SIG-M5 treated with dmso at 0.1 percent for 504 hours (cell line): Measurements from ENCODE around the gene PARD3B.

Source experiments
- DNase-seq: peaks from one replicate; lab custom pipeline; 2025; ENCODE audit not compliant: unreplicated experiment; lab: John Stamatoyannopoulos, UW

PARD3B gene, protein sequence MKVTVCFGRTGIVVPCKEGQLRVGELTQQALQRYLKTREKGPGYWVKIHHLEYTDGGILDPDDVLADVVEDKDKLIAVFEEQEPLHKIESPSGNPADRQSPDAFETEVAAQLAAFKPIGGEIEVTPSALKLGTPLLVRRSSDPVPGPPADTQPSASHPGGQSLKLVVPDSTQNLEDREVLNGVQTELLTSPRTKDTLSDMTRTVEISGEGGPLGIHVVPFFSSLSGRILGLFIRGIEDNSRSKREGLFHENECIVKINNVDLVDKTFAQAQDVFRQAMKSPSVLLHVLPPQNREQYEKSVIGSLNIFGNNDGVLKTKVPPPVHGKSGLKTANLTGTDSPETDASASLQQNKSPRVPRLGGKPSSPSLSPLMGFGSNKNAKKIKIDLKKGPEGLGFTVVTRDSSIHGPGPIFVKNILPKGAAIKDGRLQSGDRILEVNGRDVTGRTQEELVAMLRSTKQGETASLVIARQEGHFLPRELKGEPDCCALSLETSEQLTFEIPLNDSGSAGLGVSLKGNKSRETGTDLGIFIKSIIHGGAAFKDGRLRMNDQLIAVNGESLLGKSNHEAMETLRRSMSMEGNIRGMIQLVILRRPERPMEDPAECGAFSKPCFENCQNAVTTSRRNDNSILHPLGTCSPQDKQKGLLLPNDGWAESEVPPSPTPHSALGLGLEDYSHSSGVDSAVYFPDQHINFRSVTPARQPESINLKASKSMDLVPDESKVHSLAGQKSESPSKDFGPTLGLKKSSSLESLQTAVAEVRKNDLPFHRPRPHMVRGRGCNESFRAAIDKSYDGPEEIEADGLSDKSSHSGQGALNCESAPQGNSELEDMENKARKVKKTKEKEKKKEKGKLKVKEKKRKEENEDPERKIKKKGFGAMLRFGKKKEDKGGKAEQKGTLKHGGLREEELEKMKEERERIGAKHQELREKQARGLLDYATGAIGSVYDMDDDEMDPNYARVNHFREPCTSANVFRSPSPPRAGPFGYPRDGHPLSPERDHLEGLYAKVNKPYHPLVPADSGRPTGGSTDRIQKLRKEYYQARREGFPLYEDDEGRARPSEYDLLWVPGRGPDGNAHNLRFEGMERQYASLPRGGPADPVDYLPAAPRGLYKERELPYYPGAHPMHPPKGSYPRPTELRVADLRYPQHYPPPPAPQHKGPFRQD (N-terminal part only)

DNA sequence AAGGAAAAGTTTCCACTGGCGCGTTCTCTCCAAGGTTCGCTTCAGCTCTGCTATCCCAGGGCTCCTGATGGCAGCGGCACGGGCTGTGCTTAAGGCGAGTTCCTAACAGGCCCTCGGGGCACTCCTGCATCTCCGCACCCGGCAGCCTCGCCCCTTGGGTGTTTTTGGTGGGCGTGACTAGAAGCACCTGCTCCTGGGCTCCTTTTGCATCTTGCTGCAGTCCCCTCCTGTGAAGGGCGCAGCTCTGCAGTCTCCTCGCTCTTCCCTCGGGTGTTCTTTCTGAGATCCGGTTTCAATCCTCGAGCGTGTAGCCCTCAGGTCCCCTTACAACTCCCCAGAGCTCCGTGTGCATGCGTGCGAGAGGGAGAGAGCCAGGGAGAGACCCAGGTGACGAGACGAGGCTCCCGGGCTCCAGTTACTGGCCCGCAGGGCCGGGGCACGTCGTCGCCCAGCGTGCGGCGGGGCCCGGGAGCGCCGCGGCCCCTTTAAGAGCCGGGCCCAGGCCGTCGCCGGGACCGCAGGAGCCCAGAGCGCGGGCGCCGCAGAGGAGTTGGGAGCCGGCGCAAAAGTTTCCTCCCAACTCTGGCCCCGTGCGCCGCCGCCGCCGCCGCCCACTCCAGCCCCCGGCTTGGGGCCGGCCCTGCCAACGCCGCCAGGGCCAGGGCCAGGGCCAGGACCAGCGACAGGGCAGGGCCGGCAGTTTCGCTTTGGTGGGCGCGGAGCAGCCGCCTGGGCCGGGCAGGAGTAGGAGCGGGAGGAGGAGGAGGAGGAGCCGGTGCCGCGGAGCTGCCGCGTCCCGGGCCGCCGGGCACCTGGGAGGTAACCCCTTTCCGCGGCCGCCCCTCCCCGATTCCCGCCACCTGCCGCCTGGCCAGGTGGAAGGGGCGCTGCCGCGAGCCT lies at the start of gene PARD3B:
Gene PARD3B (plus strand): TSS at position 515 of the 900 bp plus-strand sequence. CDS start 525 bp downstream, outside the sequence.
- no peak for DNase-seq

GRCh38 chr2:204496779-204497178 lies 48.5 kb upstream of the PARD3B start:
- no peak for DNase-seq

- DNase-seq: no peak
These were observed 47.4 kb upstream of the PARD3B start for GRCh38 chr2:204497855-204498254.

DNA sequence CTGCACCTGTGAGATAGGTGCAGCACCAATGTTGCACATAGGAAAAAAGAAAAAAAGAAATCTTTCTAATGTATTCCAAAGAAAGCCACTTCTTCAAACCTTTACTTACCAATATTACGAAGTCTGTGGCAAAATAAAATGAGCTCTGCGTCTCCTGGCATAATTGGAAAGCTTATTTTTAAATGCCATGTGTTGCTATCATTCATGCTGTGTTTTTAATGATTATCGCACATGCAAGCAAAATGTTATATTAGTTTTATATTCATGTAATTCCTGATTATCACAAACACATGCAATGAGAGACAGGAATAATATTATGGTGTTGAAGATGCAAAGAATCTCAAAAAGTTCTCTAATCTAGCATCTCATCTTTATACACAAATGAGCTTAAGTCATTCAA lies 47.0 kb upstream of the PARD3B start:
- DNase-seq: no peak

- no peak for DNase-seq
These were observed 41.4 kb upstream of the PARD3B start for GRCh38 chr2:204503869-204504268.

- no peak for DNase-seq
These were observed 40.7 kb upstream of the PARD3B start for GRCh38 chr2:204504594-204504993.

GRCh38 chr2:204505488-204505887 lies 39.8 kb upstream of the PARD3B start:
- DNase-seq: no peak

DNA sequence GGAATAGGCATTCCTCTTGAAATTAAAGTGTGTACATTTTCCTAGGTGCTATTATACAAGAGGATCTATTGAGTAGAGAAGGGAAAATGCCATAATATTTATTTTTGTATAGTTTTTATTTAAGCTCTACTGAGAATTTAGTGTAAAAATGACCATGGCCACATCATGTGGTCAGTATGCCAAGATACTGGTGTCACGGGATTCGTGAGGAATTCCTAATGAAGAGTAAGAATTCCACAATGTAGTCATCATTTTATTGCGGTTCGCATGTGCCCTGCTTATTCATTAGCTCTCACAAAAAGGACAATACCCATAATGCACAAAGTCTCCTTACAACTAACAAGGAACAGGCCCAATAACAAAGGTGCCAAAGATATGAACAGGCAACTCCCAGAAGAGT lies 39.3 kb upstream of the PARD3B start:
- DNase-seq: no peak

- no peak for DNase-seq
These were observed 37.6 kb upstream of the PARD3B start for GRCh38 chr2:204507636-204508035.

DNA sequence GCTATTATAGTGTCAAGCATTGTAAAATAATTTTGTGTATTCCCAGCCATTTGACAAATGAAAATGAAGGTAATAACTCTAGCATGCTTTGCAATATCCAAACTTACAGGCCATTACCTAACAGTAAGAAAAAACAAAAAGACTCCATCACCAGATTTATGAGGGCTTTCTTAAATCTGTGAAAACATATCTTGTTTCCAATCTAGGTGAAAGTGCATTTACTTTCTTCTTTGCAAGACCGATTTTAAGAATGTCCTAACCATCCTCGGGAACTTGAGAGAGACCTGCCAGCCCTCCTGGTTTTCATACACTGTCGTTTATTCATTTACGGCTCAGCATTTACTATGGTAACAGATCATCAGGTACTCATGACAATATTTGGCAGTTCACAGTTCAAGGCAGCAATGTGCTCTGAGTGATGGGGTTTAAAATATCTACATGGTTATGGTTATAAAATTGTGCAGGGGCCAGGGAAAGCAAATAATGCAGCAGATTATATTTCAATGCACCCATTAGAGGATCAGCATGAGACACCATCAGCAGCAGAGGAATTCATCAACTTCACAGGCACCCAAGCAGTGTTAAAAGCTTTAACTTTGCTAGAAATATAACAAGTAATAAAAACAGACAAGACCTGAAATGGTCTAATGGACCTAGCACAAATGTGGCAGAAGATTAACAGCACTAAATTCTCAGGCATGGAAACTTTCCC lies 34.4 kb upstream of the PARD3B start:
- DNase-seq: no peak

DNA sequence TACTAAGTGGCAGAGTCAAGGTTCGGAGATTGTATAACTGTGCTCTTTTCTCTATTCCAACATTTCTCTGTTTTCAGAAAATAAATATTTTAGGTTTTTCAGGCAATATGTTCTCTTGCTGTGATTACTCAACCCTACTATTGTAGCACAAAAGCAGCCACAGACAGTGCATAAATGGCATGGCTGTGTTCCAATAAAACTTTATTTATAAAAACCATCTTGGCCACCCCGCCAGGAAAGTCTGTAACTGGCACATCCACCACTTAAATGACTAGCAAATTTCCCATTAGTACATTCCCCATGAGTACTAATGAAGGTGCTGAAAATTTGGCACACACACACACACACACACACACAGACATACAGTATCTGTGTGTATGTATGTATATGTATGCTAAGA lies 30.8 kb upstream of the PARD3B start:
- no peak for DNase-seq

GRCh38 chr2:204515416-204515815 lies 29.9 kb upstream of the PARD3B start:
- DNase-seq: no peak

DNA sequence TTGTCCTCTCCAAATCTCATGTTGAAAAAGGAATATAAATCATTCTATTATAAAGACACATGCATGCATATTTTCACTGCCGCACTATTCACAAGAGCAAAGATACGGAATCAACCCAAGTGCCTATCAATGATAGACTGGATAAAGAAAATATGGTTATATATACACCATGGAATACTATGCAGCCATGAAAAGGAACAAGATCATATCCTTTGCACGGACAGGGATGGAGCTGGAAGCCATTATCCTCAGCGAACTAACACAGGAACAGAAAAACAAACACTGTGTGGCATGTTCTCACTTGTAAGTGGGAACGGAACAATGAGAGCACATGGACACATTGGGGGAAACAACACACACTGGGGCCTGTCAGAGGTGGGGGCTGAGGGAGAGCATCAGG lies 28.1 kb upstream of the PARD3B start:
- no peak for DNase-seq

GRCh38 chr2:204529795-204530463 lies 15.3 kb upstream of the PARD3B start:
- no peak for DNase-seq

GRCh38 chr2:204530464-204530805 lies 14.8 kb upstream of the PARD3B start:
- no peak for DNase-seq

DNA sequence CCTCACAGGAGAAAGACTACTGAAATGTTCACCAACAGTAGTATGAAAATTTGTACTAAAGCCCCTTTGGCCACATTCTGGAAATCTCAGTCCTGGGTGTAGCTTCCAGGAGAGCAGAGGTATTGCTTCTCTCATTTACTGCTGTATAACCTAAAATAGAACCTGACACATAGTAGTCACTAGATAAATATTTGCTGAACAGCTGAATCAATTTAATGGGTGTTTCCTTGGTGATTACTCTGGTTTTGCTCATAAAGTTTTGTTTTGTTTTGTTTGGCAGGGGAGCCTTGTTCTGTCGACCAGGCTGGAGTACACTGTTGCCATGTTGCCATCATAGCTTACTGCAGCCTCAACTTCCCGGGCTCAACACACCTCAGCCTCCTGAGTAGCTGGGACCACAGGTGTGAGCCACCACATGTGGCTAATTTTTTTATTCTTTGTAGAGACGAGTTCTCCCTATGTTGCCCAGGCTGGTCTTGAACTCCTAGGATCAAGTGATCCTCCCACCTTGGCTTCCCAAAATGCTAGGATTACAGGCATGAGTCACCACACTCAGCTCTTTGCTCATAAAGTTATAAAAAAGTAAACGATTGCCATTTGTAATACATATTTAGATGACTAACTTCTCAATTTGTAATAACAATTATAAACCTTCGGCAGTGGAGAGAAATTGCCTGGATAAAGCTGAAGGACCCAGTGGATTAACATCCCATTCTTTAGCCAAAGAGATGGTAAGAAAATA lies 11.5 kb upstream of the PARD3B start:
- DNase-seq: no peak

DNA sequence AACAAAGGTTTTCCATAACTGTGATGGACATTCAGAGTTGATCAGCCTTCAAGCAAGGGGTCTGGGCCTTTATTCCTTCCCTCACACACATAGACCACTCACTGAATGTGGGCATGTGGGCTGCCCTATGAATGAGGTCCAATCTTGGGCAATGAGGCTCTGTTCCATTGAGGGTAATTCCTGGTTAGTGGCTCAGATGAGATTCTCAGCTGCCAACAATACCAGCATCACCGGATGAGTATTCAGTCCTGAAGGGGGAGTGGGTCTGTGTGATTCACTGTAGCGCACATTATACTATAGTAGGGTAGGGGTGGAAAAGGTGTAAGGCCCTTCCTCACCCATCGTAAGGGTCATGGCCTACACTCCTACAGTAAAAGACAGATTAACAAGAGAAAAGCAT lies 9.9 kb upstream of the PARD3B start:
- DNase-seq: no peak

- DNase-seq: peak; percentile 11
These were observed 9.5 kb upstream of the PARD3B start for GRCh38 chr2:204535764-204536163.
